Adrenal gland (tissue), 5 donors: ENCODE measurements around the gene RELN.

ENCODE experiments used
- CTCF ChIP-seq, 6 experiments: fragments of 450-650 bp in 4 of 6; fragments of 200-600 bp in 2 of 6; sonication (generic) in 1 of 6; IDR thresholded peaks; 1 replicate in 5 of 6; 2 replicates in 1 of 6; pipeline versions ENCODE4 v1.5.1 to v1.8.0; 2016 to 2021; ENCODE audit warnings: antibody characterized with exemption in 6 of 6, mild to moderate bottlenecking in 2 of 6, moderate library complexity in 1 of 6
- POLR2A ChIP-seq, 2 donors: fragments of 450-650 bp; IDR thresholded peaks; one replicate each; pipeline ENCODE4 v1.6.1; 2017; ENCODE audit warnings: antibody characterized with exemption in 2 of 2, mild to moderate bottlenecking in 2 of 2, moderate library complexity in 1 of 2
- donor health status: DM: no; HTN: no; CAD: no.

GRCh38 chr7:103989785-103990767, 618 bp upstream of the RELN start:
- no peak for TF ChIP-seq CTCF (IDR thresholded peaks at IDR 0.05)
- TF ChIP-seq POLR2A (IDR thresholded peaks at IDR 0.05): peak in 1 of 2 donors; percentile 19
